ENCODE measurements around the gene EGF.

EGF gene

DNA sequence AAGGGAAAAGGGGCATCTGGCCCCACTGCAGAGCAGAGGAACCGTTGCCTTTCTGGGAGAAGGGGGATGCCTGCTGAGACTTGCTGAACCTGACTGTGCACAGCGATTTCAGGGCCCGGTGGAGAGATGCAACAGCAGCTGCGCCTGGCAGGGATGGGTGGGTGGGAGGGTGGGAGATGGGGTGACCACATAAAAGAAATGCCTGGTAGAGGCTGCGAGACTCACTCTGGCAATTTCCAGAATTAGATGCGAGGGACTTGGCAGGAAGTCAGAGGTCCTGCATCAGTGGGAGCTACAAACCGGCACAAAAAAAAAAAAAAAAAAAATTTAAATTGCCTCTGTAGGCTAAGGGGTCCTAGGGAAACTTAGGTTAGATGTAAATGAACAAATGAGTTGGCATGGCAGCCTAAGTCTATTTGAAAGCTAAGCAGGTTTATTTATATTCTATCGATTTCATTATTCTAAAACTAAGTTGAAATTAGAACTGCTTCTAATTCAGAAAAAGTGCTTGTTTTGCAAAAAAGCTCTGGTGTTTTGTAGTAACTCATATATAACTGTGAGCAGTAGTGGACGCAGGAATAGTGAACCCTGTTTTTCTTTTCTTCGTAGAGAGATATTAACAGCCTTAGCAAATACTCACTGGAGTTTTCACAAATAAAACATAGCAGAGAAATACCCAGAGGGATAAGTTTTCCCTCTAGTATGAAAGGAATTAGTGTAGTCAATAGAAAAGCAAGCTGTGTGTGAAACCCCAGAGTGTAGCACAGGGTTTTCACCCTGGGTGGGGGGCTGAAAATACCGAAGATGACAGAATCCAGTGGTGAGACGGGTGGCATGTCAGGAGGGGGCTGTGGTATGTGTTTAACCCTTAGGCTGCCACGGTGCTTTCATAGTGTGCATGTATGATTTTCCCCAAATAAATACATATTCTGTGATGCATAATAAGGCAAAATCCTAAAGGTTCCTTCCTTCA is 130.1 kb downstream of the EGF start:
- DNase-seq, result no peak

DNA sequence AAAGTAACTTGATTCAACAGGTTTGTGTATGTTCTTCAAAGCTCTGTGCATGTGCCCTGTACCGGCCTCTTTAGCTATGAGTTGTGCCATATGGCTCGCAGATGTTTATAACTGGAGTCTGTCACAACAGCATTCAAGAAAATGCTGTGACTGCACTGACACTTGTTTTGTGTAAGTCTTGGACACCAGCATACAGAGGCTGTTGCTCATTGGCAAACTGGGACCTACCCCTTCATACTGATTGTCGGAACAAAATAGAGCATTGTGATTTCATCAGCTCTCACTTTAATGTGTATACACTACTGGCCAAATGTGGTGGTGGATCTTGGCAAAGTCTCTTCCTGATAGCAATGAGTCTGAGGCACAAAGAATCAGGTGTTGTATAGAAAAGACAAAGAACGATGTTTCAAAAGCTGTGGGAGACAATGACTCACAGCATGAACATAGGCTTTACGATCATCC is 133.9 kb downstream of the EGF start:
- no peak for DNase-seq

DNA sequence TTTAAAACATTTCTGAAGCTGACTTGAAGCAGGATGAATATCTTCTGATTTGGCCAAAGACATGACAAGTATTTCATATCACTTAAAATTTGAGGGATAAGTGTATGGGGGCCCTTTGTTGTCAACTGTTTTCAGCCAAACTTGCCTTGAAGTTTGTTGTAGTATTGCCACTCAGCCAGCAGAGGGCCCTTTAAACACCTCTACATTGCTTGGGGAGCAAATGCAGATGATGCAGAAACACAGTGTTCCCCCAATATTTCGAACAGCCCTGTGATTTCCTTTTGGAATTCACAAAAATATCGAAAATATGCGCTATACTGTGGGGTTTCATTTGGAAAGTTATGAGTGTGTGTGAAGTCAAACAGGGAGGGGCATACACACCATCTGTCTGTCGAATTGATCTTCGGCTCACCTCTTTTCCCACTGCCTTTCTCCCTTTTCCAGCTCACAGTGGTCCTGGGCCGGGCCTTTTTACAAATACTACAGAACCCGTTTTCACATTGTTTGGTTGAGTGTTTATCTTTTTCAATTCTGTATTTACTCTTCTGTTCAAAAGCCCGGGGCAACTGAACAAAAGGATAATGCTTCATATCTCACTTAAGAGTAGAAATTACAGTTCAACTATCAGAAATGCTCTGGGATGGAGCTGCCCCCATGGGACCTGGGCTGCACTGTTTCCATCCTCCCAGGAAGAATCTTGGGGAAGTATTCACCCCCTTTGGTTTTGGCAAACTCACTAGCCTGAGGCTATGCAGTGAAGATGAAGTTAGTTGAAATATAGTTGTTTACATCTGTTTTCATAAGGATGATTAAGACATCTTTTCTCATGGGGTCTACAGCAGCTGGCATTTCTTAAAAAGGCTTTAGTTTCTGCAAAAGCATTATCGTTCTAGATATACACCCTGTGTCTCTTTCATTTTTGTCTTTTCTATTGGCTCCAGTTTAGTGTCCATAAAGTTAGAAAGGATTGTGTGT is 137.6 kb downstream of the EGF start:
- no peak for DNase-seq

DNA sequence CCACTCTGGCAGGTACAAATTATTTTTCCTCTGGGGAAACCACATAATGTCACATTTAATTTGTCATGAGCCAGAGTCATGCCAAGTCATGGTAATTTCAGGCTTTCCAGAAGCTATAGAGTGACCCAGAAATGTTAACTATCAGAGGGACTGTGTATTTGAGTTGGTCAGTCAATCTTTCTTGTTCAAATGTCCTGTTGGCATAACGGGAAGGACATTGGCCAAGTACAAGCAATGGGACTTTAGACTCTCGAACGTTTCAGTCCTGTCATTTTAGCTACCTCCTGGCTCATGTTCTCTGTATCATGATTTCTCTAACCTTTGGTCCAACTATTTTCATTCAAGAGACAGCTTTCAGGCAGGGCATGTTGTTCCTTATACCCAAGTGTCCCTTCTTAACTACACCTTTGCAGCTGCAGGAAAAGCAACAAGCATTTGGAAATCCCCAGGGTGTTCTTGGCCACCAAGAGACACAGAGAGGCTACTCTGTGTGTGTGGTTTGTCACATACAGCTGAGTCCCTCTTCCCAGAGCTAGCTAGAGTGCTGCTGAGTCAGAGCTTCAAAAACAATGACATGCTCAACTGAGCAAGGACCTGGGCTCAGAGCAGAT is 142.6 kb downstream of the EGF start:
- no peak for DNase-seq

DNA sequence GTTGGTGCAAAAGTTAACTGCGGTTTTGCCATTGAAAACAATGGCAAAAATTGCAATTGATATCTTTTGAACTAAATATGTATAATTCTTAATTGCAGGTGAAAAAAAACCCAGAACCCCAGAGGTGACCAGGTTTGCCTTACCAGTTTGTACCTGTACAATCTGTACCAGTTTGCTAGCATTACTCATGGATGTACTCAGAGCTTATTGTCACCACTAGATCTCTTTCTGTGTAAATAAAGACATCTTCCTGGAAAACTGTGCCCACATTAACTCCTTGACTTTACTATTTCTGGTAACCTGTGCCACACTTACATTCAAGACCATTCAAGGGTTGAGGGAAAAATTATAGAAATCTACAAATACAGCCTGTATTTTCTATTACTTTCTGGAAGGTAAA is 146.0 kb downstream of the EGF start:
- DNase-seq, result no peak

DNA sequence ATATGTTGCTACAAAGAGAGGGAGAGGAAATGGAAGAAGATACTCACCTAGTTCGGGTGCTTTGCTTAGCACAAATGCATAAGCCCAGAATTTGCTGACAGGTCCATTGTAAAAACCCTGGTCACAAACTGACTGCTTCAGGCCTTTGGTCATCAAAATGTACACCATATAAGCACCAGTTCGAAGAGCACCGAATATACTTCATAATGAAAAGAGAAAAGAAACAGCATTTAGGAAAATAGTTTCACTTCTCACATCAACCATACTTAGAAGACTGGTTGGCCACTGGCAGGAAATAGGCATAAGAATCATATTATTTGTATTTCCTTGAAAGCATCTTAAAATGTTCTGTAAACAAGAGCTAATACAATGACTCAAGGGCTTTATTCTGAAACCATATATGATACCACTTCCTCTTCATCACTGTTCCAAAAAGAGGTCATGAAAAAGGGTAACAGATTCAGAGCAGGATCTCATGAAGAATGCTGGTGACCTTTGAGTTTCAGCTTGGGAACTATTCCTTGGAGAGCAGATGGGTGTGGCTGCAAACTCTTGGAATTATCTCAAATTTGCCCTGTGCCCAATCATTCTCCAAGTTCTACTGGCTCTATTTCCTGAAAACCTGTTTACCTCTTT is 147.0 kb downstream of the EGF start:
- no peak for DNase-seq

DNA sequence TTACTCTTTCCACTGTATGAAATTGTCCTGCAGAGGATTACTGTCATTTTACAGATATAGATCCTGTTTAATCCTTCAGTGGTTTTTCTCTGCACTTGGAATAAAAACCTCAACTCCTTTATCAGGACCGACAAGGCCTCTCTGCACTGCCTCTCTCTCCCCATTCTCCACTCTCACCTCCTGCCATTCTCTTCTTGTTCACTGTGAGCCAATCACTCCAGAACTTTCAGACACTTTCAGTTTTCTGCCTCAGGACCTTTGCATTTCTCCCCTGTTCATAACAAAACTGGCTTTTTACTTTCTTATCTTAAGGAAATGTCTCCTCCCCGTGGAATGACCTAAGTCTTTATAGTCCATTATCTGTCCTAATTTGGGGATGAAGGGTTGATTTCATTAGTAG is 148.4 kb downstream of the EGF start:
- DNase-seq, result no peak

Measured in NCI-H226 (cell line).